ENCODE results near the gene LALBA. TPM values are rescaled to one million over a fixed set of nuclear protein-coding genes. Genes with fewer than 3 reads are reported as not detected.
"Not testable (repeated sequence)": the region's sequence is repeated elsewhere in the genome, so short reads cannot be mapped to it uniquely, and the experiment has no call there.

LALBA gene
- total RNA-seq, 3 donors from 2014 or later = not detected

DNA sequence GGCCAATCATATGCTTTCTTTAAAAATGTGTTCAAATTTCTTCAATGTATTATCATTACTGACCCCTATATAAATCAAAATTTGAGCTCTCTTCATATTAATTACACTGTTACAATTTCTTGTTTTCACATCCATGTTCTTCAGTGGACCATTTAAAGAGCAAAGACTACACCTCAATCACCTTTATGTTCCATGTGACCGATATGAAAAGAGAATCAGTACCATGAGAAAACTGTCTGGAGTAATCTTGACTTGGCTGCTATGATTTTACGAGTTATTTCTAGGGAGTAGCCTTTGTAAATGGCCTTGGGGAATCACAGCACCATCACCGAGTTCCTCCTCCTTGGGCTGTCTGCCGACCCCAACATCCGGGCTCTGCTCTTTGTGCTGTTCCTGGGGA lies 44.5 kb downstream of the LALBA start, which contains the start of gene OR8S1:
TSS of gene OR8S1 (plus strand) at position 301 of the 400 bp plus-strand sequence. CDS start at position 301, 0 bp downstream.
- Histone ChIP-seq H3K9me3 (no peaks in the 10 kb centered on the region), H3K4me1 (ENCODE audit: low read depth) (no peaks in the 10 kb centered on the region), H3K4me3 (no peak within 1 kb of the TSS), H3K36me3 (ENCODE audit: low read depth) (no peaks in the 10 kb centered on the region)
- intact Hi-C loops (cut with DNase I, micrococcal nuclease) = no loop called here
- TF ChIP-seq, protein P1, sequence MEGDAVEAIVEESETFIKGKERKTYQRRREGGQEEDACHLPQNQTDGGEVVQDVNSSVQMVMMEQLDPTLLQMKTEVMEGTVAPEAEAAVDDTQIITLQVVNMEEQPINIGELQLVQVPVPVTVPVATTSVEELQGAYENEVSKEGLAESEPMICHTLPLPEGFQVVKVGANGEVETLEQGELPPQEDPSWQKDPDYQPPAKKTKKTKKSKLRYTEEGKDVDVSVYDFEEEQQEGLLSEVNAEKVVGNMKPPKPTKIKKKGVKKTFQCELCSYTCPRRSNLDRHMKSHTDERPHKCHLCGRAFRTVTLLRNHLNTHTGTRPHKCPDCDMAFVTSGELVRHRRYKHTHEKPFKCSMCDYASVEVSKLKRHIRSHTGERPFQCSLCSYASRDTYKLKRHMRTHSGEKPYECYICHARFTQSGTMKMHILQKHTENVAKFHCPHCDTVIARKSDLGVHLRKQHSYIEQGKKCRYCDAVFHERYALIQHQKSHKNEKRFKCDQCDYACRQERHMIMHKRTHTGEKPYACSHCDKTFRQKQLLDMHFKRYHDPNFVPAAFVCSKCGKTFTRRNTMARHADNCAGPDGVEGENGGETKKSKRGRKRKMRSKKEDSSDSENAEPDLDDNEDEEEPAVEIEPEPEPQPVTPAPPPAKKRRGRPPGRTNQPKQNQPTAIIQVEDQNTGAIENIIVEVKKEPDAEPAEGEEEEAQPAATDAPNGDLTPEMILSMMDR (IDR thresholded peaks at IDR 0.05) = no peak
- no peak for ATAC-seq
- no peak for DNase-seq

- DNase-seq; ATAC-seq; intact Hi-C loops (cut with DNase I, micrococcal nuclease); H3K4me3 ChIP-seq; H3K4me1 ChIP-seq (ENCODE audit: low read depth); H3K36me3 ChIP-seq (ENCODE audit: low read depth); H3K9me3 ChIP-seq: not testable (repeated sequence)
These were observed 49.5 kb downstream of the LALBA start for GRCh38 chr12:48520381-48520780.

Other genes starting within 250 kb of the LALBA start
- 10 to 100 TPM; 12.9 to 20.7 (median 13.5) TPM for gene ZNF641, start 219.1 kb downstream of the LALBA start, total RNA-seq
- gene ANP32D, start 97.5 kb downstream of the LALBA start, total RNA-seq = not detected
- gene C12orf54, start 87.5 kb downstream of the LALBA start, total RNA-seq = under 1 TPM in 1 of 3 donors, not detected in 2; 0.41 TPM
- gene OR8S1, start 44.4 kb downstream of the LALBA start, total RNA-seq = not detected
- gene KANSL2, start 112.2 kb upstream of the LALBA start, total RNA-seq = 10 to 100 TPM; 18.3 to 25.8 (median 22.6) TPM
- 10 to 100 TPM; 25.7 to 40.9 (median 31.1) TPM for gene CCNT1, start 146.7 kb upstream of the LALBA start, total RNA-seq
- gene ADCY6, start 219.0 kb upstream of the LALBA start, total RNA-seq = 100 to 1,000 TPM in 2 of 3 donors, 10 to 100 TPM in 1; 91.6 to 207 (median 102) TPM
- 10 to 100 TPM; 31.8 to 49.4 (median 45.1) TPM for gene CACNB3, start 248.4 kb upstream of the LALBA start, total RNA-seq

All from mucosa of descending colon (tissue), 3 donors.